ENCODE measurements around the gene SLAMF1.

DNA sequence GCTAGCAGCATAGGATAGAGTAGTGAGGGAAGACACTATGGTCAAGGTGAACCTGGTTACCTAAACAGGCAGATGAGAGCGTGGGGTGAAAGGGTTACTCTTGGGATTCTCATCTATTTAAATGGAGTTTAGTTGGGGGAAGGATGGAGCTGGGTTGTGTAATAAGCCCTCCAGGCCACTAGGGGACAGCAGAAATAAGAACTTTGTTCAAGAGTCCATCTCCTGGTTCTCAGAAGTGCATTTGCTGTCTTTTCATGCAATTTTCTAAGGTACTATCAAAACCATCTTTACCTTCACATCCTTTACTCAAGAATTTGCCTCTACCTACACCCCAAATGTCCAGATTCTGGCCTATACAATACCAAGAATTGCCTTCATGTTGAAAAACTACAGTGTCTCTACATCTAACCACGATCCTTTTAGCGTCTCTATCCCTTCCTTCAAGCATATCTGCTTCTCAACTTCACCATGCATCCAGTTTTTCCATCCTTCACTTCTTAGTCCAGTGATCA is 28.0 kb downstream of the SLAMF1 start:
- TF ChIP-seq CTCF (conservative IDR thresholded peaks at IDR 0.05) (peak; percentile 83), ZFX (IDR thresholded peaks at IDR 0.05) (no peak)

Measured in C4-2B (cell line).